SK-MEL-5 (cell line): ENCODE results near the gene SGCB. TPM values are rescaled to one million over a fixed set of nuclear protein-coding genes. Genes with fewer than 3 reads are reported as not detected.
"Not testable (repeated sequence)": the region's sequence is repeated elsewhere in the genome, so short reads cannot be mapped to it uniquely, and the experiment has no call there.

Source experiments
- DNase-seq: peaks from one replicate; pipeline ENCODE4 v3.0.0-alpha.2; 2016; ENCODE audit warnings: low read depth, low spot score
- in situ Hi-C: cut with HindIII; loops from 2 replicates; pipeline ENCODE4 v1.10.0; 2016; ENCODE audit warnings: low sequenced_read_pairs, high pct_unique_total_duplicates, low pct_unique_long_range_greater_than_20kb
- polyA plus RNA-seq, 2 experiments: library from polyadenylated mRNA; depleted of rRNA; stranded (reverse); fragments of >200 nt; gene quantifications; 2 replicates each; pipeline ENCODE4 v1.2.3, GENCODE V29; 2015
- total RNA-seq: library from RNA; depleted of rRNA; stranded (reverse); fragments of >200 nt; shearing (Covaris generic); gene quantifications from 2 replicates; pipeline ENCODE4 v1.2.3, GENCODE V29; 2014; rRNA removed

Gene SGCB, protein sequence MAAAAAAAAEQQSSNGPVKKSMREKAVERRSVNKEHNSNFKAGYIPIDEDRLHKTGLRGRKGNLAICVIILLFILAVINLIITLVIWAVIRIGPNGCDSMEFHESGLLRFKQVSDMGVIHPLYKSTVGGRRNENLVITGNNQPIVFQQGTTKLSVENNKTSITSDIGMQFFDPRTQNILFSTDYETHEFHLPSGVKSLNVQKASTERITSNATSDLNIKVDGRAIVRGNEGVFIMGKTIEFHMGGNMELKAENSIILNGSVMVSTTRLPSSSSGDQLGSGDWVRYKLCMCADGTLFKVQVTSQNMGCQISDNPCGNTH
- 6.8 and 7.2 TPM in 2 replicates for total RNA-seq
- polyA plus RNA-seq (2015; cell fraction: cytosol; rRNA removed): 8.9 and 11.6 TPM in 2 replicates
- polyA plus RNA-seq (2015; cell fraction: nucleus; rRNA removed): 2.9 and 10.5 TPM in 2 replicates

DNA sequence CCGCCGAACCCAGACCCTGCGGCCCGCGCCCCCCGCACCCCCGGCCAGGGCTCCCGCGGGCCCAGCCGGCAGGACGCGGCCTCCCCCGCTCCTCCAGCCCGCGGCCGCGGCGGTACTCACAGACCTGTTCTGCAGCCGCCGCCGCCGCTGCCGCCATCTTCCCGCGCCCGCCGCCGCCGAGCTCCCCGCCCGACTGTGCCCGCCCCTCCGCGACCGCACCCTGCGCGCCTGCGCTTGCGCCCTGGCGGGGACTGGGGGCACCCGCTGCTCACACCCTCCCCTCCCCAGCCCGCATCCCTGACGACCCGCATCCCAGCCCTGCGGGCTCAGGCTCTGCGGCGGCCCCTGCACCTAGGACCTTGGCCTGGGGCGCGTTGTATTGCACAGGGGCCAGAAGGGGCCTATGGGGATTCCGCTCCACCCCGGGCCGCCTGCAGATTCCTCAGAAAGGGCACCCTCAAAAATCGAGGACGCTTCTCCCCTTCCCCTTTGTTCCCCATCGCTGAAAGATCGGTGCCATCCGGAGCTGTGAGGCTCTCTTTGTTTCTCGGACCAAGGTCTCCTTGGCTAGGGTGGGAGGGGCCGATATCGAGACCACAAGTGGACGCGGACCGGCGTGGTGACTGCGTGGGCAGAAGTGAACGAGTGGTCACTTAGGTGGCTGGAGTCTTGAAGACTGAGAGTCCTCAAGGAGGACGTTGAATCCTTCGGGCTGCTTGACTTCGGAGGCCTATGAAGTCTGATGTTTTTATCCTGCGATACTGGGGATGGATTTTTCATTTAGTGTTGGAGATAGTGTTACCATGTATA is at the start of gene SGCB:
Gene SGCB (minus strand): TSS at position 197 of the 810 bp plus-strand sequence. CDS start 40 bp downstream, at position 157.
- peak; percentile 37 for DNase-seq
- in situ Hi-C loops: no loop called here

DNA sequence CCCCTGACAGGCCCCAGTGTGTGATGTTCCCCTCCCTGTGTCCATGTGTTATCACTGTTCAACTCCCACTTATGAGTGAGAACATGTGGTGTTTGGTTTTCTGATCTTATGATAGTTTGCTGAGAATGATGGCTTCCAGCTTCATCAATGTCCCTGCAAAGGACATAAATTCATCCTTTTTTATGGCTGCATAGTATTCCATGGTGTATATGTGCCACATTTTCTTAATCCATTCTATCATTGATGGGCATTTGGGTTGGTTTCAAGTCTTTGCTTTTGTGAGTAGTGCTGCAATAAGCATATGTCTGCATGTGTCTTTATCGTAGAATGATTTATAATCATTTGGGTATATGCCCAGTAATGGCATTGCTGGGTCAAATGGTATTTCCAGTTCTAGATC is 48.3 kb upstream of the SGCB start:
- in situ Hi-C loops, DNase-seq: not testable (repeated sequence)

DNA sequence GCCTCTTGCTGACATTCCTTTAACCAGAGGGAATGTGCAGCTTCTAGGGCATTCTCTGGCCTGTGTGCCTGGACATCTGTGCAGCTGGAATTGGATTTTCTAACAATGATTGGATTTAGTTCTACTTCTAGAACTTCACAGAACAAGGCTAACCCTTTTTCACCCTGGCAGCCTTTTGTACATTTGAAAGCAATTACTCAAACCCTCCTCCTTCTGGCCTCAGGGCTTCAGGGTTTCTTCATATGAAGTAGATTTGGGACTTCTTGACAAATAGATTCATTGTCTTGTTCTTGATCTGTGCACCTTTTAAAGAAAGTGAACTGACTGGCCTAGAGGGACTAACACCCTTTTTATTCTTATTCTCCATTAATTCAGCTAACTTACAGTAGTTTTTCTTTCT is 43.1 kb upstream of the SGCB start:
- in situ Hi-C loops: no loop called here
- peak; percentile 51 for DNase-seq

DNA sequence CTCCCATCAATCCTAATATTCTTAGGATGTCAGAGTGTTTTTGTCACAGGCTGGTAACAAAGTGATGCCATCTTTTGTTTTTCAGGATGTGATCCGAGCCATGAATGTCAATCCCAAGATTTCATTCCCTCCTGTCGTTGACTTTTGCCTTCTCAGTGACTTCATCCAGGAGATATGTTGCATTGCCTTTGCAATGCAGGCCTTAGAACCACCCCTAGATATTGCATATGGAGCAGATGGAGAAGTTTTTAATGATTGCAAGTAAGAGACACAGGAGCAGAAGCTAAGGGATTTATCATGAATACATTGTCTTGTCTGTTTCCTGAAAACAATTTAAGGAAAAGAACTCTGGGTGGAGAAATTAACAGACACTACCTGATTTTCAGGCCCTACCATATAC is 41.6 kb upstream of the SGCB start:
- DNase-seq: no peak
- in situ Hi-C loops: no loop called here

DNA sequence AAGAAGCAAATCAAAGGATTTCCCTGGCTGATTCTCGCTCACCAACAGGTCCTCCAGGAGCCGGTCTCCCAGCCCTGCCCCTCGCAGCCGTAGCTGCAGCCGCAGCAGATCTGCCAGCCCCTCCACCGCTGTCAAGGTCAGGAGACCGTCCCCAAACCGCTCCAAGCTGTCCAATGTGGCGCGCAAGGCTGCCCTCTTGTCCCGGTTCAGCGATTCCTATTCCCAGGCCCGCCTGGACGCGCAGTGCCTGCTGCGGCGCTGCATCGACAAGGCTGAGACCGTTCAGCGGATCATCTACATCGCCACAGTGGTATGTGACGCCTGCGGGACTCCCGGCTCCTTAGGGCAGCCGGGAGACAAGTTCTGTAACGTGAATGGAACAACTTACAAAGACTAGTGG is 38.6 kb upstream of the SGCB start:
- no peak for DNase-seq
- in situ Hi-C loops: no loop called here

DNA sequence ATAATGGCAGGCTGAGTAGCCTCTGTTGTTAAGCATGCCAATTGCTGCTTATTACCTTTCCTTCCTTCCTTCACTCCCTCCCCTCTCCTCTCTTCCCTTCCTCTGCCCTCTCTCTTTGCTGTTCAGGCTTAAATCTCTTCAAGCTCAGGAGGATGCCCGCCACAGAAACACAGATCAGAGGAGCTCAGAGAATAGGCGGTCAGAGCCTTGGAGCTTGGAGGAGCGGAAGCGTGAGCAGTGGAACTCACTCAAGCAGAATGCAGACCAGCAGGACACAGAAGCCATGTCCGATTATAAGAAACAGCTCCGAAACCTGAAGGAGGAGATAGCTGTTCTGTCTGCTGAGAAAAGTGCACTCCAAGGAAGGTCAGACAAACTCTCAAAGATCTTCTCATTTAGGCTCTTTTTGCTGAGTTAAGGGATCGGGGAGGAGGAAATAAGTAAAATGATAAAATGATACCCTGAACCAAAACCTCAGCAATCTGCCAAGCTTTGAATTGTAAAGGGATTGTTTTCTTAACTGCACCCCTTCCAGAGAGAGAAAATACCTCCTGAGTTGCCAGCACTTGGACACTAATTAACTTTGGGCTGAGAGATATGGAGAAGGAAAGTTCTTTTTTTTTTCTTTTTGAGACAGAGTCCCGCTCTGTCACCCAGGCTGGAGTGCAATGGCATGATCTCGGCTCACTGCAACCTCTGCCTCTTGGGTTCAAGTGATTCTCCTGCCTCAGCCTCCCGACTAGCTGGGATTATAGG is 33.9 kb upstream of the SGCB start:
- no peak for DNase-seq
- in situ Hi-C loops: no loop called here

DNA sequence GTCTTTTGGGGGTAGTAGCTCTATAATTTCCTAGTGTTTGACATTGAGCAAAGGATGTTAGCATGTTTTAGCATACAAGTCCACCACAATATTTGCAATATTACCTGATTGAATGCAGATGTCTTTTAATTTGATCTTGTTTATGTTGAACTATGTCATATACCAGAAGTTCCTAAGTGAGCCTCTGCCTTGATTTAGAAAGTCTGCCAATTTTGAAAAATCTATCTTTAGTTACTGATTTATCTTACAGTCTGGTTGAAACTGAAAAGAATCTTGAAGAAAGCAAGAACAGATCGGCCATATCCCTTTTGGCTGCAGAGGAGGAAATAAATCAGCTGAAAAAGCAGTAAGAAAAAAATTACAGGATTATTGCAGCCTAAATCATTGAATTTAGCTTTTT is 31.5 kb upstream of the SGCB start:
- DNase-seq: no peak
- in situ Hi-C loops: no loop called here

DNA sequence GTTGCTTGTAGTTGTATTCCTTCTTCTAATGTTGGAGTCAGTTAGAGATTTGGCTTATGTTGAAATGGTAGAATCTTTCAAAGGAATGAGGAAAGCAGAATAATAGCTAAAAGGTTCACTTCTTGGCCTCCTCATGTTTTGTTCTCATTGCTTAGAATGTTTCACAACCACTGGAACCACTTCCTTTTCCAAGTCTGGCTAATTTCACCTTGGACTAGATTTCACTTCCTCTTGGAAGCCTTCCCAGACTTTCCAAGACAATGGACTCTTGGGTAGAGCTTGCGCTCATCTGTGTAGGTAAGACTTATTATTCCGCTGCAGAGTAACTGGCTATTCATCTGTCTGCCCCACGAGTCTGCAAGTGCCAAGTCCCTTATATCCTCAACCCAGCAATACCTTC is 21.3 kb upstream of the SGCB start:
- in situ Hi-C loops: no loop called here
- DNase-seq: no peak

DNA sequence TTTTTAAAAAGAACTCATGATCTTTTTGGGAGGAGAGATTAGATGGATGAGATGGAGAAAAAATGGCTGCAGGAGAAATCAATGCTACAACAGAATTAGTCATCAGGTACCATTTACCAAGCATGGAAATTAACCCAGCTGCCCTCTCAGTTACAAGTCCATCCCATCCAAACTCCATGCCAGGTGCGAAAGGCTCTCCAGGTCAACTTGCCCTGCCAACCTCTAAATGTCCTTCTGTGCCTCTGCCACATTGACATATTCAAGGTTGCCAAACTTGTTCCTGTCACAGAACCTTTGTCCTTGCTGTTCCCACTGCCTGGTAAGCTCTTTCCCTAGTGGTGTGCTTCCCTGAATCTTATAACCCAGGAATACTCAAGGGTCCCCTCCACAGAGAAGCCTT is 20.2 kb upstream of the SGCB start:
- in situ Hi-C loops: no loop called here
- no peak for DNase-seq

DNA sequence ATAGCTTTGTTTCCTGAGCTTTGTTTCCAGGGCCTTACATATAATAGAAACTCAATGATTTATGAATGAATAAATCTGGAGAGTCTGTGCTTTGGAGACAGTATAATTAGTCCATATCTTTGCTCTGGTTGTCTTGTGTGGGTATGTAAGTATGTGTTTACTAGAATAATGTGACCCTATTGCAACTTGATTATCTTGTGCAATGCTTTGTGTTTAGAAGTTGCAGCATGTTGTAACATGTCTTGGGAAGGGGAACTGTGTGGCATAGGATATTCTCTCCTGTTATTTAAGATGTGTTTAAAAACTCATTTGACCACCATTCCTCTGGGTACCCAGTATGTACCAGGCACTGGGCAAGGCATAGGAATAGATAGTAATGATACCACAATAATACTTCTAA is 19.1 kb upstream of the SGCB start:
- in situ Hi-C loops: no loop called here
- DNase-seq: no peak

DNA sequence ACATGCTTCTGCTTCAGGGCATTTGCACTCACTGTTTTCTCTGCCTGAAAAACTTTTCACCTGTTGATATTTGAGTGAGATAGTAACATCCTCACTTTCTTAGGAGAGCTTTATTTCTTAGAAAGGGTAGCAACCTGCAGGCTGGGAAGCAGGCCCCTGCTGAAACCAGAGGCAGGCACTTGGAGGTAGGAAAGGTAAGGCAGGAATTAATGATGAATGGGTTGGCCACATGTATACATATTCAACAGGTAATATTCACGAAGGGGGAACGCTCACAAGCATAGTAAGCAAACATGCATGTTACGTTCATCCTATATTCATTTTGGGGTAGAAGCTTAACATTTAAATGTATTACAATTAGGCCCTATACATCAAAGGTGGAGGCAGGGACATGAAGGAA is 16.2 kb upstream of the SGCB start:
- no peak for DNase-seq
- in situ Hi-C loops: no loop called here

DNA sequence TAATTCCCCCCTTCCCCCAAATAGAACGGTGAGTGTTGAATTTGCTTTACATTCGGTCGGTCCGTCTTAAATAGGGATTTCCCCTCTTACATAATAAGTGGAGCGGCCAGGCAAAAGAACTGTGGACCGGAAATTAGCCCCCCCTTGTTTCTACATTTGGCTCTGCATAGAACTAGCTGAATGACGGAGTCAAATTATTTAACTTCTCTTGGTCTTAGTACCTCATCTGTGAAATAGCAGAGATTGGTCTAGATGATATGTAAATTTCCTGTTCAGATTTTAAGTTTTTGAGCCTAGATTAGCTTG is 14.3 kb upstream of the SGCB start:
- in situ Hi-C loops: no loop called here
- no peak for DNase-seq

DNA sequence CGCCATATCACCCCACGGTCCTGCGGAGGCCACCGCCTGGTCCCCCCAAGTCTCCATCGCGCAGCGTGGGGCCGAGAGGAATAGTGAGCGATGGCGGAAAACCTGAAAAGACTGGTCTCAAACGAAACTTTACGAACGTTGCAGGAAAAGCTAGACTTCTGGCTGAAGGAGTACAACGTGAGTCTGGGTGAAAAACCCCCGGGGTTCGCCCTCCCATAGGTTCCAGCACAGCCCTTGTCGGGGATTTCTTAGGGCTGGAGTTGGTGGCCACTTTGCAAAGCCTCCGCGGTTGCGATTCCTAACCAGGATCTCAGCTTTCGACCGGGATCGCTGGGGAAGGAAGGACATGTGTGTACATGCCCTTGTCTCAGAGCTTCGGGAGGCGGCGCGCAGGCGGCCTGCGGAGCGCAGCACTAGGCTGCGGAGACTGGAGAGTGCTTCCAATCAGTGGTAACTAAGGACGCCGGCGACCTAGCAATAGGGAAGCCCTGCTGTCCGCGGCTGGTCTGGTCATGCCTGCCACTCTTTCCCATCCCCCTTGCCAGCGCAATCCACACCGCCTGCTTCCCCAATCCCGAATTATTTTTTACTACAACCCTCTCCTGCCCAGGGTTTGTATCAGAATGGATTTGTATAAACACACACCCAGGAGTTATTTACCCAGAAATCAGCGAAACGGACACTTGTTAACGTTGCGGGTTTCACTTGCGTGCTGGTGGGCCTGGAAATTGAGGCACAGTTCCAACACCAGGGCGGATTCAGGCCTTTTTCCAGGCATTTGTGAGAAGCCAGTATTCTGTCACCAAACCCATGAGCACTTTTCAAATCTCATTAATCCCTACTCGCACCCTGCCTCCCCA is 13.7 kb upstream of the SGCB start:
- DNase-seq: no peak
- in situ Hi-C loops: no loop called here

DNA sequence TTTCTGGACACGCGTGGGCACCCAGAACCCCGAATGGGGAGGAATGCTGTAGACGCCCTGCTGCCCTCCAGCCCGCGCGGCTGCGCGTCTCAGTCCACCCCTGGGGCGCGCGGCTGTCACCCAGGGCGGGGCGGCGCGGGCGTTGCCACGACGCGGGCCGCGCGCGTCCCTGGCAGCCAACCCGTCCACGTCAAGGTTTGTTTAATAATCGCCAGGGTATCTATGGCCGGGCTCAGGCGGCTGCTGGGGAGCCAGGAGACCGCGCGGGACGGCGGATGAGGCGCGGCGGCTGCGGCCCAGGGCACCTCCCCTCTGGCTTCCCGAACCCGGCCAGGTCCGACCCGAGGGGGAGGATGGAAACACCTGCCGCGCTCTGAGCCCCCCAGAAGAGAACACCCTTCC is 13.1 kb upstream of the SGCB start, which contains the start of gene SPATA18:
Gene SPATA18 (plus strand): TSS at position 92 of the 402 bp plus-strand sequence. CDS start 401 bp downstream, outside the sequence.
- no peak for DNase-seq
- in situ Hi-C loops: no loop called here

DNA sequence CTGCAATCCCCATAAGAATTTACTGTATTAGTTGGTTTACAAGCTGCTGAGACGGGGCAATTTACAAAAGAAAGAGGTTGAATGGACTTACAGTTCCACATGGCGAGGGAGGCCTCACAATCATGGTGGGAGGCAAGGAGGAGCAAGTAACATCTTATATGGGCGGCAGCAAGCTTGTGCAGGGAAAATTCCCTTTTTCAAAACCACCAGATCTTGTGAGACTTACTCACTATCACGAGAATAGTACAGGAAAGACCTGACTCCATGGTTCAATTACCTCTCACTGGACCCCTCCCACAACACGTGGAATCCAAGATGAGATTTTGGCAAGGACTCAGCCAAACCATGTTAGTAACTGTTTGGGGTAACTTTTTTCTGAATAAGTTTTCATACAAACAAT is 11.2 kb upstream of the SGCB start:
- no peak for DNase-seq
- in situ Hi-C loops: no loop called here

DNA sequence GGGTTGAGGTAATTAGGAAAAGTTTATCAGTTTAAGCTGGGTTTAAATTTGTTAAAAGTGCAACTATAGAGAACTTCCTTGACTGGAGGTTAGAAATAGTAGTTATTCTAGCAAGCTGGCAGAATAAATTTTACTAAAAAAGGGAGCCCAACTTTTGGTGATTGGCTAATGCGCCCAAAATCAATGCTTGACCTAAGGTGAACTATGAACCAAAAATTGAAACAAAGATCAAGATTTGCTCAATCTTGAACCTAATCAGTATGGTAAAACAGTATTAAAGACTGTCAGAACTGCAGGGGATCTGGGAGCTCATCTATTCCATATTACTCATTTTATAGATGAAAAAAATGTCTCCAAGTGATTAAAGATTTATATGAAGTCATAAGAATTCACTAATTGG is 6.9 kb upstream of the SGCB start:
- DNase-seq: no peak
- in situ Hi-C loops: no loop called here

DNA sequence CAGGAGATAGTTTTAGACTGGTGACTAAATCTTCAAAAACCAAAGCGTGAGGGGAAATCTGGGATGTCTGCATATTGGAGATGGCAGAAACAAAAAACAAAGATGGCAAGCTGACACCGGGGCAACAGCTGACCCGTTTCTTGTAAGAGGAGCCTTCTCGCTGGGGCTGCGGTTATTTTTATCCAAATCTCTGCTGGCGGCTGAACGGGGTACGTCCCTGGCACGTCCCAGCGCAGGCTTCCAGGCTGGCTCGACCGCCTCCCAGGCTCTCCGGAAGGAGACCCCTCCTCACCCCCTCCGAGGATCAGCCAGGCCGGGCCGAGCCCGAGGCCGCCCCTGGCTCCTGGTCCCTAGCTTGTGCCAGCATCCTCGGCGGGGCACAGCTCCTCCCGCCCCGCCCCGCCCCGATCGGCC is 403 bp downstream of the SGCB start:
- in situ Hi-C loops: no loop called here
- DNase-seq: peak; percentile 10
